Esophagus squamous epithelium (tissue), 5 donors: ENCODE data around the gene HNRNPA3. TPM values are rescaled to one million over a fixed set of nuclear protein-coding genes. Genes with fewer than 3 reads are reported as not detected.

Experiments used
- DNase-seq: peaks from one replicate; lab custom pipeline; 2025; lab: John Stamatoyannopoulos, UW
- H3K27ac ChIP-seq, 4 donors: fragments of 200-600 bp; sonication (generic); one replicate each; pipeline ENCODE4 v1.5.1; 2016 to 2019; ENCODE audit warnings: mild to moderate bottlenecking in 1 of 4
- H3K27me3 ChIP-seq, 4 donors: fragments of 200-600 bp; sonication (generic); 1 replicate in 3 of 4; 2 replicates in 1 of 4; pipeline versions ENCODE4 v1.5.1 to v1.6.0; 2017 to 2021; ENCODE audit warnings: antibody characterized with exemption in 1 of 4
- H3K36me3 ChIP-seq, 3 donors: fragments of 200-600 bp; sonication (generic); one replicate each; pipeline ENCODE4 v1.5.1; 2016 to 2019
- H3K4me1 ChIP-seq, 3 donors: fragments of 200-600 bp; sonication (generic); one replicate each; pipeline ENCODE4 v1.5.1; 2017 to 2019
- H3K4me3 ChIP-seq, 4 donors: fragments of 200-600 bp; sonication (generic); 1 replicate in 3 of 4; 2 replicates in 1 of 4; pipeline ENCODE4 v1.5.1; 2016 to 2019; ENCODE audit warnings: mild to moderate bottlenecking in 2 of 4, moderate library complexity in 1 of 4
- H3K9me3 ChIP-seq, 3 donors: fragments of 200-600 bp; sonication (generic); one replicate each; pipeline ENCODE4 v1.5.1; 2016 to 2019
- CTCF ChIP-seq, 6 experiments: fragments of 450-650 bp in 4 of 6; fragments of 200-600 bp in 2 of 6; sonication (generic) in 2 of 6; IDR thresholded peaks; one replicate each; pipeline ENCODE4 v1.5.1; 2016 to 2019; ENCODE audit warnings: antibody characterized with exemption in 6 of 6, mild to moderate bottlenecking in 4 of 6, moderate library complexity in 4 of 6
- POLR2A ChIP-seq, 4 donors: fragments of 450-650 bp; IDR thresholded peaks; one replicate each; pipeline ENCODE4 v1.6.1; 2017; ENCODE audit warnings: antibody characterized with exemption in 4 of 4, mild to moderate bottlenecking in 4 of 4, moderate library complexity in 3 of 4
- WGBS, 2 donors: methylation state at CpG; one replicate each; pipeline ENCODE4 v1.1.5; 2018; 5-methylcytosine and 5-hydroxymethylcytosine counted together
- intact Hi-C: fragments of 100-400 bp; cut with DNase I; formaldehyde crosslinking; loops from one replicate; pipeline ENCODE4 v1.15.0; 2022
- total RNA-seq, 4 donors: library from RNA; depleted of rRNA; stranded (reverse); fragments of >200 nt; gene quantifications; one replicate each; pipeline ENCODE4 v1.1.0, GENCODE V29; 2016
- donor health status: DM: yes; HTN: yes; CAD: no.

Gene HNRNPA3
- total RNA-seq, 4 donors from 2014 or later, result 34.9 to 78.2 (median 61.6) TPM

DNA sequence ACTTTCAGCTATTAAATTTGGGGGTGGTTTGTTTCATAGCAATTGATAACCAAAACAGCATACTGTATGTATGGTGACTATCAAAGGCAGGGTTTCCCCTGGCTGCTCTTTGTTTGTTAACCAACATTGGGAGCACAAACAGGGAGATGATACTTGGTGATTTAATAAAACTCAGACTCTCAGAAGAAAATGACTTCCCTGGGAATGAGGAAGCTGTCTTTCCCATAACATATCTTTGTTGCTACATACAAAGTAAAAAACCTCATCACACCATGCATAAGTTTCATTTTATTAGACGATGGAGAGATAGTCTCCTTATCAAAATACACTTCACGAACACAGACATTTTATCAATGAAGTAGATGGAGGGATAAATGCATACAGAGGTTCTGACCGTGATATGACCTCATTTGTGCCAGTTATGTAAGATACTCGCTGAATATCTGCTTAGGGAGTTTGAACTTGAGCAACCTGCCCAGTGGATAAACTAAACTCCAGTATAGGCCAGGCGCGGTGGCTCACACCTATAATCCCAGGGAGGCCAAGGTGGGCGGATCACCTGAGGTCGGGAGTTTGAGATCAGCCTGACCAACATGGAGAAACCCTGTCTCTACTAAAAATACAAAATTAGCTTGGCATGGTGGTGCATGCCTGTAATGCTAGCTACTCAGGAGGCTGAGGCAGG, 55.7 kb downstream of the HNRNPA3 start:
- H3K36me3 ChIP-seq, result no peaks in the 10 kb centered on the region
- 31 to 65% methylated on average over 8 of the region's 8 CpGs for WGBS, 2 donors
- no peaks in the 10 kb centered on the region for H3K27me3 ChIP-seq
- no peak for DNase-seq
- H3K9me3 ChIP-seq, result no peaks in the 10 kb centered on the region
- intact Hi-C loops, result loop anchor here (10.0 kb wide), 1 partner anchor 104 kb away; no protein-coding TSS in a partner anchor
- peaks cover 5 to 79% (median 21%) of the 10 kb centered on the region in 3 donors for H3K4me1 ChIP-seq
- TF ChIP-seq POLR2A (IDR thresholded peaks at IDR 0.05) (no peak), CTCF (IDR thresholded peaks at IDR 0.05) (no peak)
- H3K4me3 ChIP-seq, result no peak overlapping the region
- peak overlapping the region; percentile 17 to 100 (median 98) for H3K27ac ChIP-seq

- H3K27ac ChIP-seq, result peak overlapping the region; percentile 17 to 100 (median 98)
- DNase-seq, result no peak
- no peaks in the 10 kb centered on the region for H3K9me3 ChIP-seq
- 43 to 81% methylated on average over 7 of the region's 7 CpGs for WGBS, 2 donors
- peaks cover 5 to 85% (median 23%) of the 10 kb centered on the region in 3 donors for H3K4me1 ChIP-seq
- H3K36me3 ChIP-seq, result no peaks in the 10 kb centered on the region
- H3K27me3 ChIP-seq, result no peaks in the 10 kb centered on the region
- TF ChIP-seq POLR2A (IDR thresholded peaks at IDR 0.05) (no peak), CTCF (IDR thresholded peaks at IDR 0.05) (no peak)
- intact Hi-C loops, result loop anchor here (10.0 kb wide), 1 partner anchor 104 kb away; no protein-coding TSS in a partner anchor
- H3K4me3 ChIP-seq, result no peak overlapping the region
Measured at GRCh38 chr2:177268901-177269300, 56.3 kb downstream of the HNRNPA3 start.

DNA sequence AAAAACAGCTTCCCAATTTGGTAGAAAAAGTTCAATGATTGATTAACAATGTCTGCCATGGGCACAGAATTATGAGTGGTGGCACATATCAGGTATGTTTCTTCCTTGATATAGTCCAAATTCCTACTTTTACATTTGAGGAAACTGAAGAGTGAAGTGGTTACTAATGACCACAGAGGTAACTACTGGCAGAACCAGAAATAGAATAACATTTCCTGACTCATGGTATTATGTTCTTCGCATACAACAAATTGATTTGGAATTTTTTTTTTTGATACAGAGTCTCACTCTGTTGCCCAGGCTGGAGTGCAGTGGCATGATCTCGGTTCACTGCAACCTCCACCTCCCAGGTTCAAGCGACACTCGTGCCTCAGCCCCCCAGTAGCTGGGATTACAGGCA, 57.9 kb downstream of the HNRNPA3 start:
- H3K9me3 ChIP-seq, result no peaks in the 10 kb centered on the region
- WGBS, 2 donors, result 57 to 79% methylated on average over 3 to 4 of the region's 4 CpGs
- no peak overlapping the region for H3K4me3 ChIP-seq
- H3K4me1 ChIP-seq, result peaks cover 14 to 100% (median 34%) of the 10 kb centered on the region in 3 donors
- no peaks in the 10 kb centered on the region for H3K27me3 ChIP-seq
- peak overlapping the region in 3 of 4 donors; percentile 19 to 99 (median 73) for H3K27ac ChIP-seq
- H3K36me3 ChIP-seq, result no peaks in the 10 kb centered on the region
- TF ChIP-seq CTCF (IDR thresholded peaks at IDR 0.05) (no peak), POLR2A (IDR thresholded peaks at IDR 0.05) (no peak)
- DNase-seq, result no peak
- intact Hi-C loops, result no loop called here

- intact Hi-C loops, result no loop called here
- no peaks in the 10 kb centered on the region for H3K9me3 ChIP-seq
- H3K4me3 ChIP-seq, result no peak overlapping the region
- H3K27me3 ChIP-seq, result no peaks in the 10 kb centered on the region
- DNase-seq, result no peak
- 88 to 91% methylated on average over 1 of the region's 1 CpG for WGBS, 2 donors
- H3K36me3 ChIP-seq, result no peaks in the 10 kb centered on the region
- H3K4me1 ChIP-seq, result peaks cover 15 to 100% (median 22%) of the 10 kb centered on the region in 3 donors
- TF ChIP-seq POLR2A (IDR thresholded peaks at IDR 0.05) (no peak), CTCF (IDR thresholded peaks at IDR 0.05) (no peak)
- H3K27ac ChIP-seq, result peak overlapping the region in 3 of 4 donors; percentile 3 to 99 (median 73)
Measured at GRCh38 chr2:177271981-177272666, 59.5 kb downstream of the HNRNPA3 start.

DNA sequence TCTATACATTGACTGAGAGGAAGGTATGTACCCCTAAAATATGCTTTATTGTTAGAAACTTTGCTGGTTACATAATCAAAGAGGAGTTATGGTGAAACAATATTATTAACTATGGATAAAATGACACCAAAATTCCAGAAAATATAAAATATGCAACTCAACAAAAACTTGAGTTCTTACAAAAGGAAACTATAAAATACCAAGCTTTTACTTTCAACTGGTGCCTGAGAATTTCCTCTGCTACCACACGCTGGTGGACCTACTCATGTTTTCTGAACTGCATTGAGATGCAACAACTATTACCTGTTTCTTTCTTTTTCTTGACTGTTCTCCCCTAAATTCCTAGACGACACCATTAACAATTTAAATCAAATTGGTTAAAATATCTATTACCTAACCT, 60.2 kb downstream of the HNRNPA3 start:
- TF ChIP-seq POLR2A (IDR thresholded peaks at IDR 0.05) (no peak), CTCF (IDR thresholded peaks at IDR 0.05) (no peak)
- no peaks in the 10 kb centered on the region for H3K9me3 ChIP-seq
- intact Hi-C loops, result no loop called here
- no peak overlapping the region for H3K4me3 ChIP-seq
- H3K4me1 ChIP-seq, result peaks cover 15 to 100% (median 20%) of the 10 kb centered on the region in 3 donors
- 52 to 64% methylated on average over 2 of the region's 2 CpGs for WGBS, 2 donors
- H3K27me3 ChIP-seq, result no peaks in the 10 kb centered on the region
- H3K36me3 ChIP-seq, result no peaks in the 10 kb centered on the region
- DNase-seq, result no peak
- peak overlapping the region in 3 of 4 donors; percentile 63 to 99 (median 73) for H3K27ac ChIP-seq
